Measurements from ENCODE around the gene OR4D1.
A peak's percentile ranks its signal among the peaks of the same experiment; 100 is the strongest.

The OR4D1 gene

DNA sequence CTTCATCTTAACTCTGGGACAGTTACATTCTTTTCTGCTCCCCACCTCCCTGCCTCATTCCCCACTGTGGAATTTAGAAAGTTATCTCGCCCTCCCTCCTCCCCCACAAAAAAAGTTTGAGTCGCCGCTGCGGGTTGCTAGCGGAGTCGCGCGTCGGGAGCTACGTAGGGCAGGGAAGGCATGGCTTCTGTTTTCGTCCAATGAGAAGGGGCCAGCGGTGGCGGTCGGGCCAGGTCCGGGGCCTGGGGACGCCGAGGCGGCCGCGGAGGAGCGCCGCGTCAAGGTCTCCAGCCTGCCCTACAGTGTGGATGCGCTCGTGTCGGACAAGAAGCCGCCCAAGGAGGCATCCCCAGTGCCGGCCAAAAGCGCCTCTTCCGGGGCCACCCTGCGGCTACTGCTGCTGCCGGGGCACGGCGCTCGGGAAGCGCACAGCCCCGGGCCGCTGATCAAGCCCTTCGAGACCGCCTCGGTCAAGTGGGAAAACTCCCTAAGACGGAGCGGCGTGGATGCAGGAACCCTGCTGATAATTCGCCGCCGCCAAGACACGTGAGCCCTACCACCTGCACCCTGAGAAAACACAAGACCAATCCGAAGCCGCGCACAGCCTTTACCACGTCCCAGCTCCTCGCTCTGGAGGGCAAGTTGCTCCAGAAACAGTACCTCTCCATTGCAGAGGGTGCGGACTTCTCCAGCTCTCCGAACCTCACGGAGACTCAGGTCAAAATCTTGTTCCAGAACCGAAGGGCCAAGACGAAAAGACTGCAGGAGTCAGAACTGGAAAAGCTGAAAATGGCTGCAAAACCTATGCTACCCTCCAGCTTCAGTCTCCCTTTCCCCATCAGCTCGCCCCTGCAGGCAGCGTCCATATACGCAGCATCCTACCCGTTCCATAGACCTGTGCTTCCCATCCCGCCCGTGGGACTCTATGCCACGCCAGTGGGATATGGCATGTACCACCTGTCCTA is 8.9 kb downstream of the OR4D1 start:
- no peak for DNase-seq

DNA sequence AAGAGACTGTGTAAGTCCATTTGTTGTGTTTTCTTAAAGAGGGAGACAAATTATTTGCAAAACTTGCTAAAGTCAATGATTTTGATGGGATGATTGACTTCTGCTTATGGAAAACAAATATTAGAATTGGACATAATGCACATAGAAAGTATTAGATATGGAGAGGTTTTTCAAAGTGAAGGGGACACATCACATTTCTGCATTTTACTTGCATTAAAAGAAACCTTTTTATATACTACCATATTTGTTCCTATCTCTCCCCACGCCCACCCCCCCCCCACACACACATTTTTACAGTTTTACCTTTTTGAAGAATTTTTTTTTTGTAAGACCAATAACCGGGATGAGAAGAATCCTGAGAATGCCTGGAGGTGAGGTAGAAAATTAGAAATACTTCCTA is 10.0 kb downstream of the OR4D1 start:
- no peak for DNase-seq

GRCh38 chr17:58161566-58161965 is 13.4 kb downstream of the OR4D1 start:
- DNase-seq: no peak

GRCh38 chr17:58165981-58166380 is 17.8 kb downstream of the OR4D1 start:
- DNase-seq: no peak

DNA sequence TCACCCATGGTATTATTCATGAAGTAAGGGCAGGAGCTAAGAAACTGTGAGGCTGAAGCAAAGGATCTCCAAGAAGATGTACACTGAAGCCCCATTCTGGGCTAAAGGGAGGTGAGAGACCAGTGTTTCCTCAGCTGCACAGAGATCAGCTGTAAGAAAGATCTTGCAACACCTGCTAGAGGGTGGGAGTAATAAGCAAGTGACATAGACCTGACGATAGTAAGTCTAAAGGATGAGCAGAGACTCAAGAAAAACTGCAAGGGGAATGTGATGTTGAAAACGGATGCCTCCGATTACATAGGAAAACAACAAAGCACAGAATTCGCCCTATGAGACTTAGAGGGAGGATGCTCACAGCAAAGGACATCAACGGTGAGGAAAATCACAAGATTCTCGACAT is 18.5 kb downstream of the OR4D1 start, which contains the start of gene OR4D2:
TSS of gene OR4D2 (plus strand) at position 301 of the 400 bp plus-strand sequence. CDS start 2,674 bp downstream, outside the sequence.
- DNase-seq: no peak

- DNase-seq: no peak
Measured at GRCh38 chr17:58170622-58171021, 22.4 kb downstream of the OR4D1 start.

- no peak for DNase-seq
Measured at GRCh38 chr17:58172369-58173071, 24.3 kb downstream of the OR4D1 start.

GRCh38 chr17:58174871-58175270 is 26.7 kb downstream of the OR4D1 start:
- DNase-seq: no peak

GRCh38 chr17:58176200-58176599 is 28.0 kb downstream of the OR4D1 start:
- no peak for DNase-seq

- peak in 1 of 2 experiments; percentile 32 for DNase-seq
Measured at GRCh38 chr17:58181796-58182195, 33.6 kb downstream of the OR4D1 start.

DNA sequence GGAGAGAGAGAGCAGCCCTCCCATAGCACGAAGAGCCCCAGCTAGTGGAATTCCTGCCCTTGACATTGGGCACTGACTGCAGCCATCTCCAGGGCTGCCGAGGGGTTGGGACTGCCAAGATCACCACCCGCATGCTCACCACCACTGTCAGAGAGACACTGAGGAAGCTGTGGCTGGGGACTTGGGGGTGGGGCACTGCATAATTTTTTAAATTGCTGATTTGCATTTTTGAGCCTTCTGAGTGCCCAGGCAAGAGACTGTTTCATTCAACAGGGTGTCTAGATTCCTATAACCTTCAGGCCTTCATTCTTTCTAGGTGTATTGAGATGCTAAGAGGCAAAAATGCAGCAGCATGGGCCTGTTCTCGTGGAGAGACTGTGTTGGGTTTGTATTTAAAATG is 35.3 kb downstream of the OR4D1 start:
- DNase-seq: no peak

DNA sequence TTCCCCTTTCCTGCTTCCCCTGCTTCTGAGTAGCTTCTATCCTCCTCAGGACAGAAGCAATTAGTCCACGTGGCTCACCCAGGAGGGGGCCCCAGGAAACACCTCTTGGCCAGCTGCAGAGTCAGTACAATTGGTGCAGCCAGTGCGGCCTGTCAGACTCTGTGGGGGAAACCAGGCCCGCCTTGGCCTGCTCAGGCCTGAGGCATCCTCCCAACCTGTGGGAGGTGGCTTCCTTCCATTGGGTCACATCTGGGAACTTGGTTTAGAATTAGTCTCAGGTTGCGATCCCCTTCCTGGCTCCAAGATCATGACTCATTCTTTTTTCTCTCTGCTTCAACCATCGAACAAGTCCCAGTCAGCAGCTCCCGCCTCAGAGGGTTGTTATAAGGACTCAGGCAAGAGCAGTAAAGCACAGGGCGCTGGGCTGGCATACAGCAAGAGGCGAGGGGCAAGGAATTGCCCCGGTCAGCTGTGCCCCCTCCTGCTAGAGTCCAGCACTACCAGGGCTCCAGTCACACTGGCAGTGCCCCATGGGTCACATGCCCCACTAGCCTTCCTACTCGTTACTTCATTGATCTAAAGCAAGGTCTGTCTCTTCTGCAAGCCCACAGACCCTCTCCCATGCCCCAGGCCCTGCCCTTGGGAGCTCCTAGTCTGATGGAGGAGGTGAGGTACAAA is 36.3 kb downstream of the OR4D1 start:
- DNase-seq: no peak

GRCh38 chr17:58184986-58185761 is 37.0 kb downstream of the OR4D1 start:
- no peak for DNase-seq

GRCh38 chr17:58186591-58186990 is 38.4 kb downstream of the OR4D1 start:
- DNase-seq: no peak

DNA sequence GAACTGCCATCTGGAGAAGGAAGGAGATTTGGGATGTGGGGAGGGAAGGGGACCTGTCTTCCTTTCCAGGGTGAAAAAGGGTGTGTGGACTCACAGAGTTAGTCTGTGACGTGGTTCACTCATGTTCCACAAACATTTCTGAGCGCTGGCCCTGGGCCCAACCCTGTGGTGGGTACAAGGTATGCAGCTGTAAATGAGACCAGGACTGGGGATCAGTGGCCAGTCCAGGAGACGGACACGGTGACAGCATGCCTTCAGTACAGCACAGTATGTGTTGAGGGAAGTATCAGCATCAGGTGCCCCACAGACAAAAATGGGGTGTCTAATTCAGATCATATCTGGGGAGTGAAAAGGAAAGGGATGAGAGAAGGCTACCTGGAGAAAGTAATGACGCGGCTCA is 38.9 kb downstream of the OR4D1 start:
- DNase-seq: no peak

DNA sequence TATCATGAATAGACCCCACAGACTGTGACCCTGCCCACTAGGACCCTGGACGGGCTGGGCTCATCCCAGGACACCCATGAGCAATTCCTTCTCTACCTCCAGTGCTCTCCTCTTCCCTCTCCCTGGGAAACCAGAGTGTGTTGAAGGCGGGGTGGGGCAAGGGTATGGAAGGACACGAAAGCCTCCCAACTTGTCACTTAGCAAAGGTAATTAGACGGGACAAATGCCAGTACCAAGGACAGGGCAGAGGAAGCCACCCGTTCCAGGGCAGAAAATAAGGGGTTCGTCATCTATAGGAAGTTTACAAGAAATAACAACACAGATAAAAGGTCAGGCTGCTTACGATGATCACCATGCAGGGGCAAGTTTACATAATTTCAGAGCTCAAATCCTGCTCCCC is 39.5 kb downstream of the OR4D1 start:
- DNase-seq: no peak

DNA sequence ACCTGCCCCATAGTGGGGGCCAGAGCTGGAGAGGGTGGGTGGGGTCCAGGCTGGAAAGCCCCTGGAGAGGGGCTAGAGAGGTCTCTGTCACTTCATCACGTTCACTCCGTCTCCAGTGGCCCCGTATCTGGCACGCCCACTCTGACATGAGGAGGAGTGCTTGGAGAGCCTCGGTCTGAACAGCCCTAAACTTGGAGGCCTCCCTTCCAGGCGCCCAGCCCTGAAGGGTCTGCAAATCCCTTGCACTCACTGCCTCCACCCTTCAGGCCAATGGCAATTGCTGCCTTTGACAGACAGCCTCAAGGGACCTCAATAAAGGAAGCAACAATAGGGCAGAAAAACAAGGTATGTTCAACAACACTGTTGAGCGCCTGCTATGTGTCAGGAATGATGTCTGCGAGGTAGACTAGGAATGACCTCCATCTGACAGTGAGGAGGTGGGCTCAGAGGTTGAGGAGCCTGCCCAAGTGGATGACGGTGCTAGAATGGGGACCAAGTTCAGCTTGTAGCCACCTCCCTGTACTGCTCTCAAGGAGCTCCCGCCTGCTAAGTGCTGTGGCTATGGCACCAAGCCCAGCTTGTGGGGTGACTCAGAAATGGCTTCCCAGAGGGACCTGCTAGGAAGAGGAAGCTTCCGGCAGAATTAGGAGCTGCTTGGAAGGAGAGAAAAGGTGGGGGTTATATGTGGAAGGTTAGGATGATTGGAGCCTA is 41.4 kb downstream of the OR4D1 start:
- DNase-seq: no peak

- DNase-seq: no peak
Measured at GRCh38 chr17:58191241-58191896, 43.2 kb downstream of the OR4D1 start.

DNA sequence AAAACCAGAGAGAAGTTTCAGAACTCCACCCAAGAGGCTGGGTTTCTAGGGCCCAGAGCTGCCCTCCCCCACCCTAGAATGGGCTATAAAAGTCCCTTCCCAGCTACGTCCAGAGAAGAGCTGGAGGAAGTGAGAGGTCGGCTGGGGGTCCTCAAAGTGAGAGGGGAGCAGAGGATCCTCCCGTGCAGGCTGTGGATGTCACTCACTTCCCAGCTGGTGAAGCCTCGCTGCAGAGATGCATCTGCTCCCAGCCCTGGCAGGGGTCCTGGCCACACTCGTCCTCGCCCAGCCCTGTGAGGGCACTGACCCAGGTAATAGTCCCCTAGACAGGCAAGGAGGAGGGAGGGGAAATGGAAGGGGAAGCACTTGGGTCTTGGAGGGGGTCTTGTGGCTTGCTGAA is 44.4 kb downstream of the OR4D1 start, which contains the start of gene EPX:
TSS of gene EPX (plus strand) at position 115 of the 400 bp plus-strand sequence. CDS start at position 236, 121 bp downstream.
- DNase-seq: no peak

DNA sequence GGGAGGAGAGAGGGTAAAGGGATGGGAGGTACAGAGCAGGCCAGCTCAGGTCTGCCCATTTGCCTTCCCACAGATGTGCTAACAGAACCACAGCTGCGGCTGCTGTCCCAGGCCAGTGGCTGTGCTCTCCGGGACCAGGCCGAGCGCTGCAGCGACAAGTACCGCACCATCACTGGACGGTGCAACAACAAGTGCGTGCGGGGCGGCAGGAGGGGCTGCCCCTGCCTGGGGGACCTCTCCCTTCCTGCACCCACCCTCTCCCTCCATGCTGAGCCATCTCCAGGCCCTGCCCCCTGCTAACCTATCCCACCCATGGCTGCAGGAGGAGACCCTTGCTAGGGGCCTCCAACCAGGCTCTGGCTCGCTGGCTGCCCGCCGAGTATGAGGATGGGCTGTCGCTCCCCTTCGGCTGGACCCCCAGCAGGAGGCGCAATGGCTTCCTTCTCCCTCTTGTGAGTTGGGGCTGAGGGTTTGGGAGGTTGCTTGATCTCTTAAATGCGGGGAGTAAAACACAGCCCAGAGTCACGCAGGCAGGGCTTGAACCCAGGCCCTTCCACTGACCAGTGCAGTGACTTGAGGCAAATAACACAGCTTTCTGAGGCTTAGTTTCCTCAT is 45.6 kb downstream of the OR4D1 start:
- no peak for DNase-seq

Data from cerebellar nuclear complex (tissue), 1 donor.